ENCODE data around the gene KDELR1.

Gene KDELR1

DNA sequence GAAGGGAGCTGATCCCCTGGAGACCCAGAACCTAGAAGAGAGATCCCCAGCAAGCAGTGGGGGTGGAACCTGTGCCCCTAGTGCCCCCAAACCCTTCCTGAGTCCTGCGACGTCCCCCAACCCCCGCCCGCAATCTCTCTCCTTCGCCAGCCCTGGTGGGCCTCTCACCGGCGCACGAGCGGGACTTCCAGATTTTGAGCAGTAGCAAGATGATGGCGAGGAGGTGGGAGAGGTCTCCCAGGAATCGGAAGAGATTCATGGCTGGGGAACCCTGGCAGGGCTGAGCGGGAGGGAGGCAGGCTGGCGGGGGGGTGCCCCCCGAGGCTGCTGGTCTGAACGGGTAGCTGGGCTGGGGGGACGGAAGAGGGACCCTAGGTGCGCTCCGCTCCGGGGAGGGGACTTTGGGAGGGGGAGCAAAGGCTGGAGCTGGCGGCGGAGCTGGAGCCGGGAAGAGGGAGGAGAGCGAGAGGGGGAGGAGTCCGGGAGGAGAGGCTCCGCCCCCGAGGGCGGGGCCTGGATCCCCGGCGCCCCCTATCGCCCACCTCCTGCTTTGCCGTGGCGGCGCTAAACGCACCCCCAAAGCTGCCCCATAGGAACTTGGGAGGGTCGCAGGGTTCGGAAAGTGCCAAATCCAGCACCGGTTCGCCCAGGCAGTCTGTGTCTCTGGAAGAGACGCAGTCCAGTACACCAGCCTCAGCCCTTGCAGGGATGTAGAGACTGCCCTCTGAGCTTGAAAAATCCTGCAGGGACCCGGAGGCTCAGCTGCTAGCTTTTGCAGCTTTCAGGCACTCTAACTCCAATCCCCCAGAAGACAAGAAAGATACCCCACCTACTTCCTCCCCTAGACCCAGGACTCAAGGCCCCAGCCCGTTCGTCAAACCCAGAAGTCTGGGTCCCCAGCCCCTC, at the start of gene KDELR1:
Gene KDELR1, minus strand, starts transcription at position 452 of the 906 bp plus-strand sequence. Its CDS starts 193 bp downstream, at position 259.
- peak; percentile 85 for DNase-seq

DNA sequence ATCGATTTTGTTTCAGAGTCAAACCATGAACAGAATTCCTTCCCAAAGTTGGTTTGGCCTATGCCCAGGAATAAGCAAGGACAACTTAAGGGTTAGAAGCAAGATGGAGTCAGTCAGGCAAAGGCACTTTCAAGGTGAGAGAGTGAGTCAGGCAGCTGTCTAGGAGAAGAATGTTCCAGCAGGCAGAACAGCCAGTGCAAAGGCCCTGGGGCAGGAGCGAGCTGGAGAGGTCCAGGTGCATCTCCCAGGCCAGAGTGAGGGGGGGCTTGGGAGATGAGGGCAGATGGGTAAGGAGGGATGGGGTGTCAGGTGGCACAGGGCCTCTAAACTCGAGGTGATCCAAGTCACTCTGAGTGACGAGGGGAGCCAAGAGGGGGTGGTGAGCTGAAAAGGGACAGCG, 45.2 kb upstream of the KDELR1 start:
- DNase-seq, result no peak

DNA sequence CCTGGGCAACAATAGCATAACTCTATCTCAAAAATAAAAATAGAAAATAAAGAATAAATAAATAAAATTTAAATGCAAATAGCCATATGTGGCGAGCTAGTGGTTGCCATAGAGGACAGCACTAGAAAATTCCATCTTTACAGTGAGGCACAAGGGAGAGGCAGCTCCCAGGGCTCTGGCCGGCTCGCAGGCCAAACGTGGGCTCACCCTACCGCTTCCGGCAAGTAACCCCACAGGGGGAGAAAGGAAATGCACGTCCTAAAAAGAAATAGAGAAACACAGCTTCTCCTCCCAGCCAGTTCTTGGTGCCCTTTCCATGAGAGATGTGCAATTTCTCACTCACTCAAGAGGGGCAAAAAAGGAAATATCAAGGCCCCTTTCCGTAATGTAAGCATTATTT, 42.0 kb upstream of the KDELR1 start:
- no peak for DNase-seq

DNA sequence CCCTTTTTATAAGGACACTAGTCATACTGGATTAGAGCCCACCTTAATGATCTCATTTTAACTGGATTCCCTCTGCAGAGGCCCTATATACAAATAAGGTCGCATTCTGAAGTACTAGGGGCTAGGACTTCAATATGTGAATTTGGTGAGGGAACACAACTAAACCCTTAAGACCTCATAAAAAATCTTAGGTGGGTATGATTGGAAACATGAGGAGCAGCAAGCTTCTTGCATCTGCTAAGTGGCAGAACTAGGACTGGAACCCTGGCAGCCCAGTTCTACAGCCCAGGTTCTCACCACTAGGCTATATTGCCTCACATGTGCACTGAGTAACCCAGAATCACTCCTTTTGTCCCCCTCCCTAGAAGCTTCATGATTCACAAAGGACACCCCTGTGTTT, 37.3 kb upstream of the KDELR1 start:
- no peak for DNase-seq

DNA sequence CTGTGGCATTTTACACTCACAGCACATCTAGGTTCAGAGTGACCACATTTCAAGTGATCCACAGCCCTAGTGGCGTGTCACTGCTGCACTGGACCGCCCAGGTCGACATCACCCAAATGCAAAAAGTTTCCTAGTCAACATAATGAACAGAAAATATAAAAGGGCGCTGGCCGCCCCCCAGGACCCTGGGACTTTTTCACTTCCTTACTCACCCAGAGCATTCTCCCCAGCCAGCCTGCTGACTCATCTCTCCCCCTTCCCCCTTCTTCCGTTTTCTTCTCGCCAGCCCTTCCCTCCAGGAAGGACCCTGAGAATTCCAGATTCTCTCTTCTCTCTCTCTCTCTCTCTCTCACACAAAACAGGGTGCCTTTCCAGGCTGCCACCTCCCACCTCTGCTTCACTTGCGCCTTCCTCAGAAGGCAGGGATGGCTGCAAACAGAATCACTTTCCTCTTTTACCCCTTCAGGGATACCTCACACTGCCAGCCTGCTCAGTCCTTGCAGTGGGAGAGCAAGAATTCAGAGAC, 33.4 kb upstream of the KDELR1 start:
- DNase-seq, result peak; percentile 79

DNA sequence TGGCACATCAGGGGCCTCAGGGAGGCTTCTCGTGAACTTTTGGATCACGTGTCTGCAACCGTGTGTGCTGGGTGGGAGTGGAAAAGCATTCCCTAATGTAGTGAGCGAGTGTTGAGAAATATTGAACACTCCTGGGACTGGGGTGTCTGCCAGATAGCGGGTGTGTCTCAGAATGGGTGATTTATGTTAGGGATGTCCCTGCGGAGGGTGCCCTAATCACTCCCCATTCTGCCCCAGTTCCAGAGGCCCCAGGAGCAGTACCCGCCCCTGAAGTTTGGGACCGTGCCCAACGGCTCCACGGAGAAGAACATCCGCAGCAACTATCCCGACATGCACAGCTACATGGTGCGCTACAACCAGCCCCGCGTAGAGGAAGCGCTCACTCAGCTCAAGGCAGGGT, 30.2 kb upstream of the KDELR1 start:
- DNase-seq, result no peak

DNA sequence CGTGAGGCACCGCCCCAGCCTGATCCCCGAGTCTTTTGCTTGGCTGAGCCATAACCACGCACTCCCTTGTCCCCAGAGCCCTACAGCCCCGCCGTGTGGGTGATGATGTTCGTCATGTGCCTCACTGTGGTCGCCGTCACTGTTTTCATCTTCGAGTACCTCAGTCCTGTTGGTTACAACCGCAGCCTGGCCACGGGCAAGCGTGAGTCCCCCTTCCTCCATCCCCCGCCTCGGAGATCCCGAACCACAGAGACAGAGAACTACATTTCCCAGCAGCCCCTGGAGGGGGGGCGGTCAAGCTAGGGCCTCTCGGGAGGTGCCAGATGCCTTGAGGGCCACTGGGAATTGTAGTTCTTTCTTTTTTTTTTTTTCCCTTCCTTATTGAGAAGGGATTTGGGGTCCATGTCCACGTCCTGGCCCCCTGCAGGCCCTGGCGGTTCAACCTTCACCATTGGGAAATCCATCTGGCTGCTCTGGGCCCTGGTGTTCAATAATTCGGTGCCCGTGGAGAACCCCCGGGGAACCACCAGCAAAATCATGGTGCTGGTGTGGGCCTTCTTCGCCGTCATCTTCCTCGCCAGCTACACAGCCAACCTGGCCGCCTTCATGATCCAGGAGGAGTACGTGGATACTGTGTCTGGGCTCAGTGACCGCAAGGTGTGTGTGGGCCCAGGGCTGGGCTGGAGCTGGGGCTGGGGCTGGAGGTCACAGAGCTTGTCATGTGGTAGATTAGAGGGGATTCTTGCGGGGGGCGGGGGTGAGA, 28.0 kb upstream of the KDELR1 start:
- DNase-seq, result peak; percentile 56

DNA sequence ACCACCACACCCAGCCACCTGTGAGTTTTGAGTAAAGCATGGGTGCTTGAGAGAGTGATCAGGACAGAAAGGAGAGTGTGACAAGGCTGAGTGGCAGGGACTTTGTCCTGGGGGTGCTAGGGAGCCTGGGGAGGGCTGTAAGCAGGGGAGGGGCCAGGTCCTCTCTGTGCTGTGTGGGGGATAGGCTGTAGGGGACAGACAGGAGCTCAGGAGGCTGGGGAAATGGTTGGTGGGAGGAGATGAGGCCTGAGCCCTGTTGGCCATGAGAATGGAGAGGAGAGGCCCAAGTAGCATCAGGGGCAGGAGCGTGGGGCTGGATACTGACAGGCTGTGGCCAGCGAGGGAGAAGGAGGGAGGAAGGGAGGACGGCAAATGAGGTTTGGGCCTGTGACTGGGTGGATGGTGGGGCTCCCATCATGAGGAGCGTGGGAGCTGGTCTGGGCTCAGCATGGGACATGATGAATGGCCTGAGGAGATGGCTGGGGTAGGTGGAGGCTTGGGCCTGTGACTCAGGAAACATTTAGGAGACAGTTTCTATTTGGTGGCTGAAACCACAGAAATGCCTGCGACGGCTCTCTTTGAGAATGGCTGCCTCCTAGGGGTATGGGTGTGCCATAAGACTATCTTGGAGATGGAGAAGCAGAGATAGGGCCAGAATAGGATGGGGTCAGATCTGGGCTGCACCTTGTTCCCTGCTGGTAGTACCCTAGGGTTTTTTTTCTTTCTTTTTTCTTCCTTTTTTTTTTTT, 27.1 kb upstream of the KDELR1 start:
- peak; percentile 74 for DNase-seq

DNA sequence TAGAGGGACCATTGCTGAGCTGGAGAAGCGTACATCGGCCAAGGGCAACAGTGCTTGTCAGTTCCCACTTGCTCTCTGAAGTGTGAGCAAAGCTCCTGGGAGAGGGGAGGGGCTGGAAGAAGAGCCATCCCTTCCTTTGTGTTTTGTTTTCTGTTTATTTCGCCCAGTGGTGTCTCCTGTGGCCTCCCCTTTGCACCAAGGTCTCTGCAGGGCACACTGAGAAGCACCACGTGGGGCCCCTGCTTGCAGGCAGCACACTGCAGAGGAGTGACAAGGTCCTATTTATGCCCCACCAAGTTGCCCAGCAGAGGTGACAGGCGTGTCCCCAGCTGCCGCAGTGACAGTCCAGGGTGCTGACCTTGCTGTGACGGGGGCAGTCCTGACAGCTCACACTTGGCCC, 26.1 kb upstream of the KDELR1 start:
- DNase-seq, result no peak

DNA sequence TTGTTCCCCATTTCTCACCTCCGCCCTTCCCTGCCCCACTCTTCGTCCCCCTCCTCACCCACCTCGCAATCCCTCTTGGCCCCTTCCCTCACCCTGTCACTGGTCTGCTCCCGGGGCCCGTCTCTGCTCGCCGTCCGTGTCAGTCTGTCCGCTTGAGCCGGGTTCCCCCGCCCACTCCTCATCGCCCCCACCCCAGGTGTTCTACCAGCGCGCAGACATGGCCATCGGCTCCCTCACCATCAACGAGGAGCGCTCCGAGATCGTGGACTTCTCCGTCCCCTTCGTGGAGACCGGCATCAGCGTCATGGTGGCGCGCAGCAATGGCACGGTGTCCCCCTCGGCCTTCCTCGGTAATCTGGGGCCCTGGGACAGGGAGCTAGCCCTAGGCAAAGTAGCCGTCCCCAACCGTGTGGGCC, 24.5 kb upstream of the KDELR1 start:
- no peak for DNase-seq

DNA sequence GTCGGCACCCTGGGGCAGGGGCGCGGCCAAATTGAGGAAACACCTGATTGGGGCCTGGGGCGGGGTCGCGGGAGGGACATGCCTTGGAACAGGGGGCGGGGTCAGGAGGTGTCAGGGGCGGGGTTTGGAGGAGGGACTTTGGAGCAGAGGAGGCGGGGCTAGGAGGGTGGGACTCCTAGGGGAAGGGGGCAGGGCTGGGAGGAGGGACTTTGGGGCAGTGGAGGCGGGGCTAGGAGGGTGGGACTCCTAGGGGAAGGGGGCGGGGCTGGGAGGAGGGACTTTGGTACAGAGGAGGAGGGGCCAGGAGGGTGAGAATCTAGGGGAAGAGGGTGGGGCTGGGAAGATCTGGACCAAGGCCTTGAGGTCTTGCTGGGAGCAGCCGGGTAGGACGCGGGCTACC, 24.0 kb upstream of the KDELR1 start:
- DNase-seq, result peak; percentile 89

DNA sequence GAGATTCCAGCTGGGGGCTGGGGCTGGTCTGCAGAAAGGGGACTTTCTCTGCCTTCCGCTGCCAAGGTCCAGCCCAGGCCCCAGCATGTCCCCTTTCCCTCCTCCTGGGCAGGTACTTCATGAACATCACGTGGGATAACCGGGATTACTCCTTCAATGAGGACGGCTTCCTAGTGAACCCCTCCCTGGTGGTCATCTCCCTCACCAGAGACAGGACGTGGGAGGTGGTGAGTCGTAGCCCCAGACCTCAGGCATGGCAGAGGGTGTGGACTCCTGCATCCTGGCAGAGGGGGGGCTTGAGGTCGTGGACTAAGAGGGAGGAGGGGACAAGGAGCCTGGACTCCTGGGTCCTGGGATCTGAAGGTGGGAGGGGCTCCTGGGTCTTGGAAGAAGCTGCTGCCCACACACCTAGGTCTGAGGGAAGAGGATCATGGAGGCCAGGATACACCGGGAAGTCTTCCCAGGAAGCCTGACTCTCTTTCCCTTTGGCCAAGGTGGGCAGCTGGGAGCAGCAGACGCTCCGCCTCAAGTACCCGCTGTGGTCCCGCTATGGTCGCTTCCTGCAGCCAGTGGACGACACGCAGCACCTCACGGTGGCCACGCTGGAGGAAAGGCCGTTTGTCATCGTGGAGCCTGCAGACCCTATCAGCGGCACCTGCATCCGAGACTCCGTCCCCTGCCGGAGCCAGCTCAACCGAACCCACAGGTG, 22.7 kb upstream of the KDELR1 start:
- no peak for DNase-seq

DNA sequence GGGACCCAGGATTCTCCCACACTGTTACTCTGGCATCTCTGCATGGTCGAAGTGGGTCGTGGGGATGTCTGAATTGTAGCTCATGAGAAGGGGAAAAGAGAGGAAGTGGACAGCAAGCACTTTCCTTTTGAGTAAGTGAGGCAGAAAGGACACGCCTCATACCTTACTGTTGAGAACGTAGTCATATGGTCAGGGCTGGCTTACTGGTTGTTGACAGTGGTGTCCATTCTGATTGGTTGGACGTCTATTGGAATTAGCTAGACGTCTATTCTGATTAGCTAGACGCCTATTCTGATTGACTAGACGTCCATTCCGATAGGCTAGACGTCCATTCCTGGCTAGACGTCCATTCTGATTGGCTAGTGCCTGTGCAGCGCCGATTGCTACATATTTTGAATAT, 14.5 kb upstream of the KDELR1 start:
- no peak for DNase-seq

DNA sequence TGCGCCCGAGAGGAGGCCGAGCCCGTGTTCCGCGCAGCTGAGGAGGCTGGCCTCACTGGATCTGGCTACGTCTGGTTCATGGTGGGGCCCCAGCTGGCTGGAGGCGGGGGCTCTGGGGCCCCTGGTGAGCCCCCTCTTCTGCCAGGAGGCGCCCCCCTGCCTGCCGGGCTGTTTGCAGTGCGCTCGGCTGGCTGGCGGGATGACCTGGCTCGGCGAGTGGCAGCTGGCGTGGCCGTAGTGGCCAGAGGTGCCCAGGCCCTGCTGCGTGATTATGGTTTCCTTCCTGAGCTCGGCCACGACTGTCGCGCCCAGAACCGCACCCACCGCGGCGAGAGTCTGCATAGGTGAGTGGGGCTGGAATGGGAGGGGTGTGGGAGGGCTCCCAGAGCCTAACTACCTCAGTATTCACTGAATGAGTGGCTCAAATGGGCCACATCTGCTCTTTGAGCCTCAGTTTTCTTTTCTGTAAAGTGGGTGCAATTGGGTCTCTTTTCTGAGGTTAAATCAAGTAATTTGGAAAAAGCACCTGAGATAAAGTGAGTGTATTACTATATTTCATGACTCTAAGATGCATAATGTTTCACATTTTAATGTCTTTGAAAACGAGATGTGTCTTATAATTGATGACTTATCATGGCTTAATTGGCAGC, 13.8 kb upstream of the KDELR1 start:
- no peak for DNase-seq

DNA sequence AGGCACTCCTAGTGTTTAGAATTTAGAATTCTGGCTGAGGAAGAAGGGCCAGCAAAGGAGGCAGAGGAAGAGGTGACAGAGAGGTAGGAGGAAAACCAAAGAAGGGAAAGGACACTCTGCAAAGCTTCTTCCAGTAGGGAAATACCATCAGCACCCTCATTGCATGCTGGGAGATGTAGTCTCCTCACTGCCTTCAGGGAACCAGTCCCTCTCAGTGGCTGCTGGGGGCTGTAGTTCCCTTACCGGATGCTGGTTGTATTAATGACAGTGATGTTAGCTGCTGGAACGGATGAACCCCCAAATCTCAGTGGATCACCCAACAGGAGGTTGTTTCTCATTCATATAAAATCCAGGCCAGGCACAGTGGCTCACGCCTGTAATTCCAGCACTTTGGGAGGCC, 12.3 kb upstream of the KDELR1 start:
- DNase-seq, result peak; percentile 81

DNA sequence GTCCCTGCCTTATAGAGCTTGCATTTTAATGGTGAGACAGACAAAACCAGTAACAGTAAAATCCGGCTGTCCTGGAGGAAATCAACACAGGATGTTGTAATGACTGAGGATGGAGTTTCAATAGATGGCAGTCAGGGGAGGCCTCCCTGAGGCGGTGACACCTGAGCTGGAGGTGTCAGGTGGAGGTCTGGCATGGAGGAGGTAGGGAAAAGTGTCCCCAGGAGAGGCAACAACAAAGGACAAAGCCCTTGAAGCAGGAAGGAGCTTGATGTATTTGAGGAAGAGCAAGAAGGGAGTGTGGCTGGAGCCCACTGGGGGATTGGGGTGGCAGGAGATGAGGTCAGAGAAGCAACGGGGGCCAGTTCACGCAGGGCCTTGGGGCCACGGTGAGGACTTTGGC, 9.9 kb upstream of the KDELR1 start:
- DNase-seq, result no peak

DNA sequence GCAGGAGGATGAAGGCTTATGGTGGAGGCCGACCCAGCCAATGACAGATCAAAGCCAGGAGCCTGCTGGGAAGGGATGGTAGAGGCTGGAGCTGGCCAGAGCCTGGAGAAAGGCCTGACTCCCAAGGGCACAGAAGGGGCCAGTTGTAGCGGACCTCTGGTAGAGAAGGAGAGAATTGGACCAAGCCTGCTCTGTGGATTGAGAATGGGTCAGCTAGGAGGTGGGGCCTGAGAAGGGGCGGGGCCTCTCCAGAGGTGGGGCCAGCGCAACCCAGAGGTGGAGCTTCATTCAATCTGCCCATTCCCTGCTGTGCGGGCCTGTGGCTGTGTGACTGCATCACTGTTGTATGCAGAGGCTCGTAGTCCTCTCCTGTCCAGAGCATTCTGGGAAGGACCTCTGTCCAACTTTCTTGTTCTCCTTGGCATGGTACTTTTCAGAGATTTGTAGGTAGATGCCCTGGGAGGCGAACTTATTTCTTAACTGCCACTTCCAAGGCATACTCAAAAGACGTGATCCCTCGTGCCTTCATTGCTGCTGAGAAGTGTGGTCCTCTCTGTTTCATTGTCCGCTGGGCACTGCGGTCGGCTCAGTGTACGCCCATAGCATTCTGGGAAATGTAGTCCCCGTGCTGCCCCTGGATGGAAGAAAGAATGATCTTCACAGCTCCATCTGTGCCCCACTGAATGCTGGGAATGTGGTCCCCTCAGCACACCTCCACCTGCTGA, 8.8 kb upstream of the KDELR1 start:
- DNase-seq, result peak; percentile 78

DNA sequence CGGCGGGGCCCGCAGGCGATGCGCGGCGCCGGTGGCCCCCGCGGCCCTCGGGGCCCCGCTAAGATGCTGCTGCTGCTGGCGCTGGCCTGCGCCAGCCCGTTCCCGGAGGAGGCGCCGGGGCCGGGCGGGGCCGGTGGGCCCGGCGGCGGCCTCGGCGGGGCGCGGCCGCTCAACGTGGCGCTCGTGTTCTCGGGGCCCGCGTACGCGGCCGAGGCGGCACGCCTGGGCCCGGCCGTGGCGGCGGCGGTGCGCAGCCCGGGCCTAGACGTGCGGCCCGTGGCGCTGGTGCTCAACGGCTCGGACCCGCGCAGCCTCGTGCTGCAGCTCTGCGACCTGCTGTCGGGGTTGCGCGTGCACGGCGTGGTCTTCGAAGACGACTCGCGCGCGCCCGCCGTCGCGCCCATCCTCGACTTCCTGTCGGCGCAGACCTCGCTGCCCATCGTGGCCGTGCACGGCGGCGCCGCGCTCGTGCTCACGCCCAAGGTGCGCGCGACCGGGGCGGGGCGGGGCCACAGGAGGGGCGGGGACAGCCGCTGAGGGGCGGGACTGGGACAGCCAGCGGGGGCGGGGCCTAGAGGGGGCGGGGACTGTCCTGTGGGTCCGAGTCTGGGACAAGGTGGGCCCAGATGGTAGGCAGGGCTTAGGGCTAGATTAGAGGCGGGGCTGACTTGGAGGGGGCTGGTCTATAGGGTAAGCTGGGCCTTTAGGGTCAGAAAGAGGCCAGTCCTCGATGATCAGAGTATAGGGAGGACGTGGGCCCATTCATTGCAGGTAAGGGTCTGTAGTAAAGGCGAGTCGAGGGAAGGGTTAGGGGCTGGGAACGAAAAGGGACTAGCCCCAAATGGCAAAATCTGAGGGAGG, 7.3 kb upstream of the KDELR1 start:
- DNase-seq, result peak; percentile 95

DNA sequence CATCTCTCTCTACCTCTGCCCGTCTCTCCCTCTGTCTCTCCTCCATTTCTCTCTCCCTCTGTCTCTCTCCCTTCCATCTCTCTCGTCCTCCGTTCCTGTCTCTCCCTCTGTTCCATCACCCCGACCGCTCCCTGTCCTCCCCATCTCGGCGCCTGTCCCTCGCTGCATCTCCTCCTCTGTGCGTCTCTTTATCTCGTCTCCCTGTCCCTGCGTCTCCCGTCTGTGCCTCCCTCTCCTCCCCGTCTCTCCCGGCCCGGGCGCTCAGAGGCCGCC, 6.7 kb upstream of the KDELR1 start:
- peak; percentile 57 for DNase-seq
